ENCODE measurements around the gene DCAF16.
"Not testable (repeated sequence)": the region's sequence is repeated elsewhere in the genome, so short reads cannot be mapped to it uniquely, and the experiment has no call there.

The DCAF16 gene

GRCh38 chr4:17810260-17811077 lies at the start of gene DCAF16, which contains the start of gene NCAPG:
Gene DCAF16 (minus strand): TSS chr4:17810757. CDS start chr4:17804141, 6,616 bp downstream.
Gene NCAPG (plus strand): TSS chr4:17810979. CDS start chr4:17811078, 99 bp downstream.
- Histone ChIP-seq H3K4me3 (peak within 1 kb of the TSS; percentile 76), H3K27ac (peak within 1 kb of the TSS; percentile 91 to 92)
- no peak for TF ChIP-seq CTCF (IDR thresholded peaks at IDR 0.05)
- DNase-seq (ENCODE audit: low spot score): peak; percentile 99

DNA sequence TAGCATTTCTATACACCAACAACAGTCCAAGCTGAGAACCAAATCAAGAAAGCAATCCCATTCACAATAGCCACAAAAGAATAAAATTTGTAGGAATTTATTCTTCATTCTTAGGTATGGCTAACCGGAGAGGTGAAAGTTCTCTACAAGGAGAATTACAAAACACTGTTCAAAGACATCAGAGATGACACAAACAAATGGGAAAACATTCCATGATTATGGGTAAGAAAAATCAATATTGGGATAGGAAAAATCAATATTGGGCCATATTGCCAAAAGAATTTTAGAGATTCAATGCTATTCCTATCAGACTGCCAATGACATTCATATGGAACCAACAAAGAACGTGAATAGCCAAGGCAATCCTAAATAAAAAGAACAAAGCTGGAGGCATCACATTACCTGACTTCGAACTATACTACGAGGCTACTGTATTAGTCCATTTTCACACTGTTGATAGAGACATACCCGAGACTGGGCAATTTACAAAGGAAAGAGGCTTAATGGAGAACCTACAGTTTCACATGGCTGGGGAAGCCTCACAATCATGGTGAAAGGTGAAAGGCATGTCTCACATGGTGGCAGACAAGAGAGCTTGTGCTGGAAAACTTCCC lies 49.3 kb upstream of the DCAF16 start:
- no peak for TF ChIP-seq CTCF (IDR thresholded peaks at IDR 0.05)
- no peak for DNase-seq (ENCODE audit: low spot score)
- Histone ChIP-seq H3K4me3 (no peak overlapping the region), H3K27ac (no peak overlapping the region)

DNA sequence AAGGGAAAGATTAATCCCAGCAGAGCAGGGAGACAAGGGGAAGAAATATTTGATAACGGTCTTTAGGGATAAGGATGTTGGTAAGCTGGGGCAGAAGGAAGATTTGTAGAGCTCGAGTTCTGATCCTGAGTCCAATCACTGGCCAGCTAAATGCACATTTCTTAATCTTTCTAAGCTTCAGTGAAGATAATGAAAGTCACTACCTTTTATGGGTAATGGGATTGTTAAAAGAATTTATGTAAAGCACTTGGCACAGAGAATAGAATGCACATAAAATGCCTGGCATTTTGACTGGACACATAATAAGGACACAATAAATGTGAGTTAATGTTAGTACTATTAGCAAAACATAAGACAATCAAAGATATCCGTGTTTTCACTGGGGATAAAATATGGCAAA lies 43.5 kb upstream of the DCAF16 start:
- H3K27ac ChIP-seq: no peak overlapping the region
- TF ChIP-seq CTCF (IDR thresholded peaks at IDR 0.05): no peak
- no peak overlapping the region for H3K4me3 ChIP-seq
- DNase-seq (ENCODE audit: low spot score): no peak

- no peak for DNase-seq (ENCODE audit: low spot score)
- no peak for TF ChIP-seq CTCF (IDR thresholded peaks at IDR 0.05)
- no peak overlapping the region for H3K4me3 ChIP-seq
- H3K27ac ChIP-seq: no peak overlapping the region
Observed at GRCh38 chr4:17851959-17852358, 41.4 kb upstream of the DCAF16 start.

DNA sequence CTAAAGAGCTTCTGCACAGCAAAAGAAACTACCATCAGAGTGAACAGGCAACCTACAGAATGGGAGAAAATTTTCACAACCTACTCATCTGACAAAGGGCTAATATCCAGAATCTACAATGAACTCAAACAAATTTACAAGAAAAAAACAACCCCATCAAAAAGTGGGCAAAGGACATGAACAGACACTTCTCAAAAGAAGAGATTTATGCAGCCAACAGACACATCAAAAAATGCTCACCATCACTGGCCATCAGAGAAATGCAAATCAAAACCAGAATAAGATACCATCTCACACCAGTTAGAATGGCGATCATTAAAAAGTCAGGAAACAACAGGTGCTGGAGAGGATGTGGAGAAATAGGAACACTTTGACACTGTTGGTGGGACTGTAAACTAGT lies 39.7 kb upstream of the DCAF16 start:
- DNase-seq (ENCODE audit: low spot score); H3K27ac ChIP-seq; H3K4me3 ChIP-seq: not testable (repeated sequence)

DNA sequence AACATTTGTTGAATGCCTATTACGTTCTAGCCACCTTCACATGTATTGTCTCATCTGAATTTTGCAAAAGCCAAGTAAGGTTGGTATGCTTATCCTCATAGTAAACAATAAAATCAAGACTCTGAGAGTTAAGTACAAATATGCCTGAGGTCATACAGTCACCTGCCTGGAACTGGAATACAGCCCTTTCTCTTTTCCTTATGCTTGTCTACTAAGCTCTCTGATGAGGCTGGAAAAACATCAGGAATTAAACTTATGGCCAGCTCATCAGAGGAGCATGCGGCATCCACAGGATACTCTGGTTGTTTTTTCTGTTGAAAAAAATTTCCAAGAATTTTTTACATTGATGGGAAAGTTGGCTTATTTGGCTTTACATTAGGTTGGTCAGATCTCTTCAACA lies 35.7 kb upstream of the DCAF16 start:
- Histone ChIP-seq H3K27ac (no peak overlapping the region), H3K4me3 (no peak overlapping the region)
- TF ChIP-seq CTCF (IDR thresholded peaks at IDR 0.05): no peak
- no peak for DNase-seq (ENCODE audit: low spot score)

DNA sequence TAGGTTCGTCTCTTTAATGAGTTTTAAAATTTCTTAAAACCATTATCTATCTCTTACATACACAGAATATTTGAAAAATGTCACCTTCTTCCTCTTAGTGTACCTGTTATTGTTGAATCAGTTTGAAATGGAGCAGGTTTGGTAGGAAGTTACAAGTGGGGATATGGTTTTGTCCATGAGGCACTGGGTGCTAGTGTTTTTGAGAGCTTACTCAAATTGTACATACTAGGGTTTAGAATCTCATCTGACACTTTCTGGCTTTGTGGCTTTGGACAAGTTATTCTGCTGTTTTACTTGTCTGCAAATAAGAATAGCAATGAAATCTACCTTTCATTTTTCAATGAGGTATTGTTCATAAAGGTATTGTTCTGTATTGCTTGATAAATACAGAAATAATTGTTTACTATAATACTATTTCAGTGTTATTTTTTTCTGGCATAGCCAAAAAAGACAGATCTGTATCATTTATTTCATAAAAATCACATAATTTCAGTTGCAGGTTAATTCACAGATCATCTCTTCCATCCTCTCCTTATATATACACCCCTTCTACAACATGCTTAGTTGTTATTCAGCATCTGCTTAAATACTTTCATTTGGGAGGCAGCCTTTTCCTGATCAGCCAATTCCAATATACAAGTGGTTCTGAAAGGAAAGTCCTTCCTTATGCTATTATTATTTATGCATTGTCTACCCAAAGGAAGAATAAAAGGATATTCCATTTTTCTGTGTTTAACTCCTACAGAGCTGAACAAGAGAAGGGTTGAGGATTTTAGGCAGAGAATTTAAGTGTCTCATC lies 13.5 kb upstream of the DCAF16 start:
- Histone ChIP-seq H3K27ac (no peak overlapping the region), H3K4me3 (no peak overlapping the region)
- no peak for TF ChIP-seq CTCF (IDR thresholded peaks at IDR 0.05)
- no peak for DNase-seq (ENCODE audit: low spot score)
